Stimulated activated CD4-positive, alpha-beta T cell treated with anti-CD3 and anti-CD28 coated beads, TNF-alpha, amount 100 ng/mL, for 24 hours (primary cell): ENCODE results near the gene UBIAD1.
"Not testable (repeated sequence)": the region's sequence is repeated elsewhere in the genome, so short reads cannot be mapped to it uniquely, and the experiment has no call there.

Experiments
- DNase-seq, 3 experiments: peaks; one replicate each; pipeline ENCODE4 v3.0.0-alpha.2; 2020; ENCODE audit warnings: low read depth in 3 of 3

UBIAD1 gene, protein sequence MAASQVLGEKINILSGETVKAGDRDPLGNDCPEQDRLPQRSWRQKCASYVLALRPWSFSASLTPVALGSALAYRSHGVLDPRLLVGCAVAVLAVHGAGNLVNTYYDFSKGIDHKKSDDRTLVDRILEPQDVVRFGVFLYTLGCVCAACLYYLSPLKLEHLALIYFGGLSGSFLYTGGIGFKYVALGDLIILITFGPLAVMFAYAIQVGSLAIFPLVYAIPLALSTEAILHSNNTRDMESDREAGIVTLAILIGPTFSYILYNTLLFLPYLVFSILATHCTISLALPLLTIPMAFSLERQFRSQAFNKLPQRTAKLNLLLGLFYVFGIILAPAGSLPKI

DNA sequence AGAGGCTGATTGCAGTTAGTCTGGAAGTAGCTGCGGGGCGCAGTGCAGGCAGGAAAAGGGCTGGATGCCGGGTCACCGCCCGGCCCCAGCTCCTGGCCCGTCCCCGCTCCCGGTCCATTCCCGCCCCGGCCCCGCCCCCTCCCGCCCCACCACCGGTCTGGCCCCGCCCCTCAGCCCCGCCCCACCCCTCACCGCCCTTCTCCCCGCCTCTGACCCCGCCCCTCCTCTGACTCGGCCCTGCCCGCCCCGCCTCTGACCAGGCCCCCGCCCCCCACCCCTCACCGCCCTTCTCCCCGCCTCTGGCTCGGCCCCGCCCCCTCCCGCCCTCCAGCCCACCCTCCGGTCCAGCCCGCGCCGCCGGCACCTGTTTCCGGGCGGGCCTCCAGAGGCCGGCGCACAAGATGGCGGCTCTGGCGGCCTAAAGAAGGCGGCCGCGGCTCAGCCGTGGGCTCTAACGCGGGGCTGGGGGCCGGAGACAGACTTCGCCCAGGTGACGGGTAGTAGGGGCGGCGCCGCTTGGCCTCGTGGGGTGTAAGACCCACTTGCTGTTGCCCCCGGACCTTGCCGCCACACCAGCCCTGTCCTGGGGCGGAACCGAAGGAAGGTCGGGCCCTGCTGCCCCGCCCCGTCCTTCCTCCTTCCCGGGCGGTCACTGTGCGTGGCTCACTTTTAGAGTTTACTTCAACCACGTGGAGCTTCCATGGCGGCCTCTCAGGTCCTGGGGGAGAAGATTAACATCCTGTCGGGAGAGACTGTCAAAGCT, at the start of gene UBIAD1:
TSS of gene UBIAD1 (plus strand) at position 367 of the 763 bp plus-strand sequence. CDS start at position 701, 334 bp downstream.
- DNase-seq, result peak; percentile 72 to 79 (median 75)

DNA sequence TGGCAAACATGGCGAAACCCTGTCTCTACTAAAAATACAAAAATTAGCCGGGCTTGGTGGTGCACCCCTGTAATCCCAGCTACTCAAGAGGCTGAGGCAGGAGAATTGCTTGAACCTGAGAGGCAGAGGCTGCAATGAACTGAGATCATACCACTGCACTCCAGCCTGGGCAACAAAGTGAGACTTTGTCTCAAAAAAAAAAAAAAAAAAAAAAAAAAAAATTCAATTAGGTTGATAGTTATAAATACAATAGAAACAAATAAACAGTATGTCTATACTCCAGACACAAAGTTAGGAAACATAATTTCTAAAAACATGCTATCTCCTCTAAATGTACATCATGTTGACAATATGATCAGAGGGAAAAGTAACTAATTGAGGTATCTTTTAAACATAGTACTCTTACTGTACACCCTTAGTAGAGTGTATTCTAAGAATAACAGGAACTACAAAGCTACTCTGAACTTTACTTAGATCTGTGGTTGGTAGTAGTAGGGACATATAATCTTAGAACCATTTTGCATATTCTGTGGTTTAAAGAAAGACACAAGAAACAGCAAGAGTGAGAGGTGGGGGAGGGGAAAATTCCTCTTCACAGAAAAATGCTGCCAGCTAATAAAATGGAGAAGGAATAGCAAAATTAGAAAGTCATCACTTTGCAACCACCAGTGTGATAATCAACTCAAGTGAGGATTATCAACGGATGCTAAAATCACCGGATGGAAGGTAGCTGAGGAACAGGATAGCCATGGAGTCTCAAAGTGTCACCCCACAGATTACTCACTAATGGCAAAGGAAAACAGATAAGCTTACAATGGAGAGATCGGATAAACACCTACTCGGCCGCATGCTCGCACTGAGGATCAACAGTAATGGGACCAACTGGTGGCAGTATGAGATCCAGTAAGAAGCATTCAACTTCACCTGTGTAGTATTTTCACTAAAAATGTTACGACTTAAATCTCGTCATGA, 45.6 kb upstream of the UBIAD1 start:
- no peak for DNase-seq

DNA sequence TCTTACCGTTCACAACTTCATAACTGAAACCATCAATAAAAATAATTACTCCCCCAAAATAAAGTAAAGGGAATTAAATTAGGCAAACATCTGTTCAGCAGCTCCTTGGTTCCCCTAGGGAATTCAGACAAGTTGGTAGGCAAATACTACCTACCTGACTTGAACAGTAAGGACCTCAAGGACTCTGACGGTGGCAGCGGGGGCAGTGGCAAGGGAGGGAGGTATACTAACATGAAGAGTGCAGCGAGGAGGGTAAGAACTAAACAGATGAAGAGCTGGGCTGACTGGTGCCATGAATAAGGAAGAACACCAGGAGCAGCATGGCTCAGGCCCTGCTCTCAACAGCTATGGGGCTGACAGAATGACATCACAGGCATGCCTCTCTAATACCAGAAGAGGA, 43.8 kb upstream of the UBIAD1 start:
- DNase-seq, result no peak

DNA sequence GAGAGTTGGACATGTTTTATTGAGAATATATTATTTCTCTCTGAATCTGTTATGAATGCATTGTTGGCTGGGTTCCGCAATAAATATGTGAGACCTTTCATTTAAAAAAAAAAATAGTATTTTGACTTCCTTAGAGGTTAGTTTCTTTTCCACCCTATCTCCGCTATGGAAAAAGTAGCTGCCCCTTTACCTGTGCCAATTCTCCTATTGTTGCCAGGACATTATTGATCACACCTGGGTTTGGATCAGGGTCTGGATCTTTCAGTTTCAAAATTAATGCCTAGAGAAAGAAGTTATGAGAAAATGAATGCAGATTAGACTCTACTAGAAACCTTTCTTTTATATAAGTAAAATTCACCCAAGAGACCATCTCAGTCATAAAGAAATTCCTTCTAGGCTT, 39.8 kb upstream of the UBIAD1 start:
- no peak for DNase-seq

DNA sequence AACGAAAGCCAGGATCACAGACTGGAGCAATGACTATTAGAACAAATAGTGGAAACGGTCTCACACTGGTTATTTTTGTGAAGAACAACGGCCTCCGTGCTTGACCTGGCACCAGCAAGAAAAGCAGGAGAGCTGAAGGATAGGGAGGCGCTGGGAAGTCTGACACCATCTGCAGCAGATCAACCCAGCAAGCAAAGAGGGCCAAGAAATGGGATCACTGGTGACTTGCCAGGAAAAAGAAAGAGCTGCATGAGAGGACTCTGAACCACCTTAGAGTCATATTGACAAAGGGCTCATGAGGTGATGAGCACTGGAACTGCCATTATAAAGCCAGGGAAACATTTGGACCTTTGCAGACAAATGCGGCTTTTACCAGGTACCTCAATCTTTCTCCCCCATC, 35.6 kb upstream of the UBIAD1 start:
- DNase-seq, result no peak

DNA sequence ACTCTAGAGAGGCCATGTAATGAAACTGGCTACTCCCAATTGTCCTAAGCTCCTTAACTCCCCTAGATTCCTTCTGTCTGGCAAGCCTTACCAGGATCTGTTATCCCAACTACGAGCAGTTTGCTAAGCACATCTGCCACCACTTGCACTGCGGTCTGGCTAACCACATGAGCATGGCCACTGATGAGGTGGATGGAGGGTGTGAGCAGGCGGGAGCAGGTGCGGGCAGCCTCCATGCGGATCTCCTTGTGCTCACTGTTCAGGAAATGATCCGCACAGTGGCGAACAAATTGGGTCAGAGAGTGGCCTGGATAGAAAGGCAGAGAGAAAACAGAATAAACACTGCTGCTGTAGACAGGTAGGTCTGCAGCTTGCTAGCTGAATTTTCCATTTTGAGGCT, 34.7 kb upstream of the UBIAD1 start:
- DNase-seq, result no peak

DNA sequence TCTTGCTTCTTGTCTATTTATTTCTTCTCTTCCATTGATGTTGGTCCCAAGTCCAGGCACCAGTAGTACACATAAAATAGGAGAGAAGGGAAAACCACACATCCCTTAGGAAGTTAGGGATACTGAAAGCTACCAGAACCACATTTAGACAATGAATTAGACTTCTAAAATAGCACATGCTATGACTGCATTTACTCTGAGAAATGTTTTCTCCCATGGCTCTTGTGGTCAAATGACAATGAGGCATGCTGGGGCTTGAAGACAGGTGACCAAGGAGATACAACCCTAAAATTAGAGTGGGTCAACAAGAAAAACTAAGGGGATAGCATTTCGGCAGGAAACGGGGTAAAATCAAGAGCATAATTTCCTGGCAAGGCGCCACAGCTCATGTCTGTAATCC, 27.8 kb upstream of the UBIAD1 start:
- DNase-seq, result no peak

DNA sequence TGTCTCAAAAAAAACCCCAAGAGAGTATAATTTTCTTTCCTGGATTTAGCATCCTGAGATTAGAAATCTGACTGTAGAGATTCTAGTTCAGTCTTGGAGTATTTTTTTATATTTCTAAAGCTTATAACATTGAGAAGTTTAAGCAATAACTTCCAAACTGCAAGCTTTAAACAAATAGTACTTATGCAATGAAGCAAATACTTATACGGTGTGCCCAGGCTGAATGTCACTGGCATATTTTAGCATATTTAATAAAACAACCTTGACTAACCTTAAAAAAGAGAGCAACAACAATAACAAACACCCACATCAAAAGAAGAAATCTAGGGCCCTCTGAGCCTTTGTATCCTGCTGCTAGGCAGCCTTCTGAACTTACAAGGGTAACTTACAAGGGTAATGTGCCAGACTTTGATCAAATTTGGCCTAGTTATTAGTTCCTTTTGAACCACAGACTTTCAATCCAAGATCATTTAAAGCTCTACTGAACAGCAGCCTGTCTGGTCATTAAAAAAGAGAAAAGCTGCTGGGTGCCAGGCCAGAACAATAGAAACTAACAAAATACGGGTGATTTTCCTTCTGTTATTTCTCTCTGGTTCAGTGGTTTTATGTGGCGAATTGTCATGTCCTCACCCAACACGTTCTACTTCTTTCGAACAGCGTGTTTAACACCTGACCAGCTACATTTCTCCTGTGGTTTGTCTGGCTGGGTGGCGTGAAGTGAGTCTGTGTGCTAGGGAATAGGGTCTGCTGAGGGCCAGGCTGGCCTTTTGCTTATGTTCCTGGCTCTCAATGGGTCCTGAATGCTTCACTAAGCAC, 26.9 kb upstream of the UBIAD1 start:
- DNase-seq, result no peak

DNA sequence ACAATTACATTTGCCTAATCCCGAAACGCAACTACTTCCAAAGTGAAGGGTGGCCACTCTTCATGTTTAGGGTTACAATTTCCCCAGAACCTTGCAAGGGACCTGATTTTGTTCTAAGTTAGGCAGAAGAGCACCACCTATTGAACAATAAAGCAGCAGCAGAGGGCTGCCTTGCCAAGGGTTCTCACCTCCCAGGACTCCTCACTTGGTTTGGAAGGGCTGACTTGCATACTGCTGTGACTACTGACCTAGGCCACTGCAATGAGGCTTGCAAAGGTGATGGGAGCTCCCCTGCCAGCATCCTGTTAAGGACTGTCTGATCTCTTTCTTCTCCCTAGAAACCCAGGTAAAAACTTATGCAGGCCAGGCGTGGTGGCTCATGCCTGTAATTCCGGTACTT, 24.8 kb upstream of the UBIAD1 start:
- no peak for DNase-seq

DNA sequence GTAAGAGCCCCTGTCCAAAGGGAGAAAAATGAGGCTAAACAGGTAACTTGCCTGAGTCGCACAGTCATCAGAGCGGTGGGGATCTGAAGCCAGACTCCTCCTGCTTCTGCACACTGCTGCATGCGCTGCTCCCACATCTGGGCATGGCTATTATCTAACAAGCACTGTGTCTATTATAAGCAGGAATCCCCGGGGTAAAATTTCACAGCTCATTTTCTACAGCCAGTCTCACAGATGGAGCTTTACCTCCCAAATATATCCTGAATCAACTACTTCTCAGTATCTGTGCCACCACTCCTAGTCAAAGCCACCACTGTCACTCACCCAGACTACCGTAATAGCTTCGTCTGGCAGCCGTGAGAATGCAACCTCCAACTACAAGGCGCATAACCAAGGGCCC, 20.5 kb upstream of the UBIAD1 start:
- DNase-seq, result no peak

DNA sequence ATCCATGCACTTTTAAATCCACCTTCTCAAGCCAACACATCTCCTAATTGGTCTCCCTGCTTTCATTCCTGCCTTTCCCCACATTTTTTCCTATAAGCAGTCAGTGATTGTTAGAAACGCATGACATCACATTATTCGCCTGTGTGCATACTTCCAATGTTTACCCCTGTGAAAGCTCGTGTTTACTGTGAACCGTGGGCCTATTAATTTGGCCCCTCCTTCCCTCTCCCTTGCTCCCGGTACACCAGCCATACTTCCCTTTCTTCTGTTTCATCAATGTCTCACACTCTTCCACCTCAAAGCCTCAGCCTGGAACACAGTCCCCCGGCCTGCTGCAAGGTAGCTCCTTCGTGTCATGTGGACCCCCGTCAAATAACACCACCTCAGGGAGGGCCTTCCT, 19.8 kb upstream of the UBIAD1 start:
- no peak for DNase-seq

DNA sequence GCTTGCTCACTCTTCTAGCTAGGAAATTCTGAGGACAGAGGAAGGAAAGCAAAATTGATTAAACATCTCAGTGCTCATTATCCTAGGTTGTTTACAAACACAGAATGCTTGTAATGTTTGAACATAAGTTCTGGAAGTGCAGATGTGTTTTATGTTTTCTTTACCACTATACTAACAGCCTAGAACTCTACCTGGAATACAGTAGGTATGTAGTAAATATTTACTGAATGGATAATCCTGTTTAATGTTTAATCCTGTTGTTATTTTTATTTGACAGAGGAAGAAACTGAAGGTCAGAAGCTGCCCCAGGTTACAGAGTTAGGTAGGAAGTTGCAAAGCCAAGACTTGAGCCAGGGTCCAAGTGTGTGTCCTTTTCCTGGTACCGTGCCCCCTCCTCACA, 16.7 kb upstream of the UBIAD1 start:
- no peak for DNase-seq

DNA sequence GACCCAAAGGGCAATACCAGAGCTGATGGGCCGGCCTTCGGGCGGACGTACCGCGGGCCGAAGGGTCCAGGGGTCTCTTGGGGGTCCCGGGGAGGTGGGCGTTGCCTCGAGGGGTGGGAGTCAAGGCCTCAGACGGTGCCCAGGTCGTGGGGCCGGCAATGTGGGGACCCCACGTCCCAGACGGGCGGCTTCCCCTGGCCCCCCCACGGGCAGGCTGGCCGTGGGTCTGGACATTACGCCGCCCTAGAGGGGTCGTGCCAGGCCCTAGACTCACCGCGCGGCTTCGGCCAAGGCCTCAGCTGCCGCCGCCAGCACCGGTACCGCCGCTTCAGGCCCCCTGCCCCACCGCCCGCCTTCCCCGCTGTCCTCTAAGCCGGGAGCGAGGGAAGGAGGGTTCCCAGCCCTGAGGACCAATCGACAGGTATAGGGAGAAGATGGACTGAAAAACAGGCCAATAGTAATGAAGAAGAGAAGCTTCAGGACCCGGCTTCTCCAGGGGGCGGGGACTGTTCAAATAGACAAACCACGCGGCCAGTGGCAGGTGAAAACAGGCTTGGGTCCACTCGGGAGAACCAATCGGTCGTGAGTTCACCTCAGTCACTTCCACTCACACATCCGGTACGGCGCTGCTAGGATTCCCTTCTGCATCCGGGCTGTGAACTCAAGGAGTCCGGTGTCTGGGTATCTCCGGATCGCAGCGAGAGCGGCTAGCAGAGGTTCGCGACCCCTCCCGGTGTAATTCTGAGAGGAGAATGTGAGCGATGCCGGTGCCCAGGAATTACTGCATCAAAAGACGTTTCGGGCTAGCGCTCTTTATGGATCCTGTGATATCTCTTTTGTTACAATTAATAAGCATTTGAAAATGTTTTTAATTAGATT, 10.6 kb upstream of the UBIAD1 start, which contains the start of gene MTOR:
TSS of gene MTOR (minus strand) at position 381 of the 879 bp plus-strand sequence. CDS start 3,142 bp downstream, outside the sequence.
- DNase-seq, result peak; percentile 94 to 98 (median 95)

DNA sequence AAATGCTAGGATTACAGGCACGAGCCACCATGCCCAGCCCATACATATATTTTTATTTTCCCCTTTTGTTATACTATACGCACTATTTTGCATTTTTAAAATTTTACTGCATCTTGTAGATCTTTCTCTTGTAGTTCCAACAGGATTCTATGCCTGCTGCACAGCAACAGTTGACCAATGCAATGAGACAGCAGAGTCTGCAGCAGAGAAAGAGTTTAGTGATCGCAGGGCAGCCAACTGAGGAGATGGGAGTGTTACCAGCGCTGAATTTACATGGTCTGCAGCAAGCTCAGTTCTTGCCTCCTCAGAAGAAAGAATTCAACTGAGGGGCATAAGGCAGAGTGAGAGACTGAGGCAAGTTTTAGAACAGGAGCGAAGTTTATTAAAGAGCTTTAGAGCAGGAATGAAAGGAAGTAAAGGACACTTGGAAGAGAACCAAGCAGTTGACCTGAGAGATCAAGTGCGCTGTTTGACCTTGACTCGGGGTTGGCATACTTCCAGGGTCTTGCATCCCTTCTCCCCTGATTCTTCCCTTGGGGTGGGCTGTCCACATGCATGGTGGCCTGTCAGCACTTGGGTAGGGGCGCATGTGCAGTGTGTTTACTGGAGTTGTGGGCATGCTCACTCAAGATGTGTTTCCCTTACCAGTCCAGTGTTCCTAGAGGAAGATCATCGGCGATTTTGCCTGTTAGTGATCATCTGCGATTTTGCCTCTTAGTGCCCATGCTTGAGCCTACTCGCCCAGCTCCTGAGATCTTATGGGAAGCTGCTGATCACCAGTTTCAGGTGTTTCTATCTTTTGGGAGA, 6.5 kb upstream of the UBIAD1 start:
- no peak for DNase-seq

DNA sequence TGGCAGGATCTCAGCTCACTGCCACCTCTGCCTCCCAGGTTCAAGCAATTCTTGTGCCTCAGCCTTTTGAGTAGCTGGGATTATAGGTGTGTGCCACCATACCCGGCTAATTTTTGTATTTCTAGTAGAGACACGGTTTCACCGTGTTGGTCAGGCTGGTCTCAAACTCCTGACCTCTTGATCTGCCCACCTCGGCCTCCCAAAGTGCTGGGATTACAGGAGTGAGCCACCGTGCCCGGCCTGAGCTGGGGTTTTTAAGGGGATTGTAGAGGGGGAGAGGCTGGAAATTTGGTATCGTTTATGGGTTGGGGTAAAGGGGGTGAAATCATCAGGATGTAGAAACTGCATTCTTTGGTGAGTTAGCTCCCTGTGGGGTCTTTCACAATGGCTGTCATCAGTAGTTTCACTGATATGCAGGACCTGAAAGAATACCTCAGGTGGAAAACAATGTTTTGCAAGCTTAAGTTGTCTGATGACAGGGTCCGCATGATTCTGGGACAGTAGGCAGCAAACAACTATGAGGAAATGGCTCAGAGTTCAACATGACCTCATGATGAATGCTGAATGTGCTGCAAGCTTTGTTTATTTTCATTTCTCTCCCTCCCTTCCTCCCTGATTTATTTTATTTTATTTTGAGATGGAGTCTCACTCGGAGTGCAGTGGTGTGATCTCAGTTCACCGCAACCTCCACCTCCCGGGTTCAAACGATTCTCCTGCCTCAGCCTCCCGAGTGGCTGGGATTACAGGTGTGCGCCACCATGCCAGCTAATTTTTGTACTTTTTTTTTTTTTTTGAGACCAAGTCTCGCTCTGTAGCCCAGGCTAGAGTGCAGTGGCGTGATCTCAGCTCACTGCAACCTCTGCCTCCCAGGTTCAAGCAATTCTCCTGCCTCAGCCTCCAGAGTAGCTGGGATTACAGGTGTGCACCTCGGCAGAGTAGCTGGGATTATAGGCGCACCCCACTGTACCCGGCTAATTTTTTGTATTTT, 5.4 kb upstream of the UBIAD1 start:
- not testable (repeated sequence) for DNase-seq

DNA sequence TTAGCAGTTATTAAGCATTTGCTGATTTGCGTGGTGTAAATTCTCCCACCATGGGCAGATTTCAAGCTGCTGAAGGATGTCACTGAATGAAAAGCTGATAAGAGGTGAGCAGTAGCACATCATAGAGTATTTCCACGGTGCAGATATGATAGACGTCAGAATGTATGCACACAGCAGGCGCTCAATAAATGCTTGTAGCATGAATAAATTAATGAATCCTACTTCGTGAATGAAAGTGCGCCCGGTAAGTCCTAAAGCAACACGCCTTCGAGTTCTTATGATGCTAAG, 510 bp upstream of the UBIAD1 start:
- no peak for DNase-seq

DNA sequence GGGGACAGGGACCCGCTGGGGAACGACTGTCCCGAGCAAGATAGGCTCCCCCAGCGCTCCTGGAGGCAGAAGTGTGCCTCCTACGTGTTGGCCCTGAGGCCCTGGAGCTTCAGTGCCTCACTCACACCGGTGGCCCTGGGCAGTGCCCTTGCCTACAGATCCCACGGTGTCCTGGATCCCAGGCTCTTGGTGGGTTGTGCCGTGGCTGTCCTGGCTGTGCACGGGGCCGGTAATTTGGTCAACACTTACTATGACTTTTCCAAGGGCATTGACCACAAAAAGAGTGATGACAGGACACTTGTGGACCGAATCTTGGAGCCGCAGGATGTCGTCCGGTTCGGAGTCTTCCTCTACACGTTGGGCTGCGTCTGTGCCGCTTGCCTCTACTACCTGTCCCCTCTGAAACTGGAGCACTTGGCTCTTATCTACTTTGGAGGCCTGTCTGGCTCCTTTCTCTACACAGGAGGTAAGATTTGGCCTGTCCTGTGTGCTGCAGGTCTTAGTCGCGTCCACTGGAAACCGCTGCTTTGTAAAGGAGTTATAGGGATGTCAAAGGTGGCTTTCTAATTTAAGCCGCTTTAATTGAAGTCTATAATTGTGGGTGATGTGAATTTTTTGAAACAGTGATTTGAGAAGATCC, 717 bp downstream of the UBIAD1 start:
- peak in 2 of 3 experiments; percentile 11 to 12 for DNase-seq

DNA sequence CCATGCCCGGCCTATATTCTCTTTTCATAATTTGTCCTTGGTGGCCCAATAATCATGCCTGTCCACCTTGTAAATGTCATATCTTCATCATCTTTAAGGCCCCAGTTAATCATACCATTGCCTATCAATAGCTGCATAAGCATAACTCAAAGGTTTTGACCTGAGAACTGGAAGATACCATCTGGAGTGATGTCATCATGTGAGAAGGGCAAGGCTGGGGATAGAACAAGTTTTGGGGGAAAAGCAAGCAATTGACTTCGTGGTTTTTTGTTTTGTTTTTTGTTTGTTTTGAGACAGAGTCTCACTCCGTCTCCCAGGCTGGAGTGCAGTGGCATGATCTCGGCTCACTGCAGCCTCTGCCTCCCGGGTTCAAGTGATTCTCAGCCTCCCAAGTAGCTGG, 6.2 kb downstream of the UBIAD1 start:
- DNase-seq, result no peak
